Hematopoietic multipotent progenitor cell (in vitro differentiated cells): ENCODE measurements around the gene PEX10. TPM values are rescaled to one million over a fixed set of nuclear protein-coding genes. Genes with fewer than 3 reads are reported as not detected.
A peak's percentile ranks its signal among the peaks of the same experiment; 100 is the strongest.

Experiments used
- DNase-seq, 3 donors: peaks; one replicate each; pipeline ENCODE4 v3.0.0-alpha.2; 2011 to 2015; ENCODE audit warnings: low read depth in 2 of 3, low spot score in 2 of 3
- total RNA-seq: library from RNA; depleted of rRNA; stranded (reverse); fragments of >200 nt; gene quantifications from one replicate; pipeline ENCODE4 v1.2.3, GENCODE V29; 2012

Gene PEX10
- total RNA-seq, 1 donor = 41.5 TPM

- no peak for DNase-seq
Observed at GRCh38 chr1:2426540-2426939, 14.2 kb upstream of the PEX10 start.

- DNase-seq = no peak
Observed at GRCh38 chr1:2425892-2426291, 13.5 kb upstream of the PEX10 start.

- no peak for DNase-seq
Observed at GRCh38 chr1:2422523-2422922, 10.2 kb upstream of the PEX10 start.

GRCh38 chr1:2419416-2419815 is 7.1 kb upstream of the PEX10 start:
- no peak for DNase-seq

DNA sequence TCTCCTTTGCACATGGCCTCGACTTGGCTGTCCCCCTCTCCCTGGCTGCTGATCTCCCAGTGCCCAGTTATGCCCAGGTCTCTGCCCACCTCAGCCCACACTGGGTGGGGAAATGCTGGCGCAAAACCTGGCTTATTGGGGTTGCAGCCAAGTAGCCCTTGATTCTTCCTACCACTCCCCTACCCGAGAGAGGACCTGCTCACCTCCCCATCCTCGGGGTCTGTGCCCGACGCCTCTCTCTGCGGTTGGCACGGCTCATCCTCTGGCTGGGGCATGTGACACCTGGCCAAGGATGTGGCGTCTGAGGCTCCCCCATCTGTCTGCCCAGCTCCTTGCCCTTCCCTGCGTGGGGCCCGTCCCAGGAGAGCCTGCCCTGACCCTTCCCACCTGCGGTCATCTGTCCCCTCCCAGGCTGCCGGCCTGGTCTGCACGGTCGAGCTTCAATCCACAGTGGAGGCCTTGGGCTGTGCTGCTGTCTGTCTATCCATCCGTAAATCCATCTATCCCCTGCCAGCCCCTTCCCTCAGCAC is 6.5 kb upstream of the PEX10 start:
- DNase-seq = no peak

- no peak for DNase-seq
Observed at GRCh38 chr1:2417833-2418225, 5.5 kb upstream of the PEX10 start.

DNA sequence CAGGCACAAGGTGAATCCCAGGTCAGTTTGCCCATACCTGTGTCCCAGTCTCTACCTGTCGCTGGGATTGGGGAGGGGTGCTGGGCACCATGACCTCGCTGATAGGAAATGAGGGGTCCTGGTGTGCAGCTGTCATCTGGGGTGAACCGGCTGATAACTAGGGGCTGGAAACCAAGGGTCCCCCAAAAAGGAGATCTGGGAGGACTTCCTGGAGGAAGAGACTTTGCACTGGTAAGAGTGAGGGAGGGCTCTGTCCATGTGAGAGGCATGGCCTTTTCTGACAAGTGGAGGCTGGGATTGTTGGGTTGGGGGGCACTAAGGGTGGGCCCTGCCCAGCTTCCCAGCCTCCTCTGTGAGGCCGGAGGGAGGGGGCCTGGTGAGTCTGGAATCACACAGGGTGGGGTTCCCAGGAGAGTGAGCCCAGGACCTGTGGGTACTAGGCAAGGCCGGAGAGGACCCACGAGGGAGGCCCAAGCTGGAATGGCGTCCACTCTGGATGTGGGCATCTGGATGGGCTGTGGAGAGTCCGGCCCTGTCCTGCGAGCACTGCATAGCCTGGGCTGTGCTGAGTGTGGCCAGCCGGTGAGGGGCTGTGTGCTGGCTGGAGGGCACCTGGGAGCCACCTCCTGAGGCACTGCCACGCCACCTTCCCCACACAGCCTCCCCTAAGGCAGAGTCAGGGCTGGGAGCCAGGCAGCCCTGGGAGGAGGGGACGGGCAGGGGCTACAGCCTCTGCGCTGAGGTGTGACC is 4.9 kb upstream of the PEX10 start:
- no peak for DNase-seq

GRCh38 chr1:2416403-2416802 is 4.0 kb upstream of the PEX10 start:
- peak in 1 of 3 donors; percentile 40 for DNase-seq

- peak in 1 of 3 donors; percentile 13 for DNase-seq
Observed at GRCh38 chr1:2415801-2416208, 3.4 kb upstream of the PEX10 start.

DNA sequence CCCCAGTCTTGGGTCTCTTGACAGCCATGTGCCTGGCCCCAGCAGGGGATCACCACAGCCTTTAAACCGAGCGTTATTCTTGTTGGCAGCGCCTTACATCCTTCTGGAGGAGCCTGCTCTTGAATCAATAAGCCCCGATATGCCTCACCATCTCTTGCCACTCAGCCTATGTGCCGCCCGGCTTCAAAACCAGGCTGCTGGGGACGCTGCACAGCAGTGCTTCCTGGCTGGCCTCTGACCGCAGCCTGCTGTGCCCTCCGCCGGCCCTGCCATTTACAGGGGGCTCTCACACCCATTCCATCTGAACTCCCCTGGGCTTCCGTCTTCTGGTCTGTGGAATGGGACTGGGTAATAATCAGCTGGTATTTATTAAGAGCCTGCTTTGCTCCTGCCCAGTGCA is 3.0 kb upstream of the PEX10 start:
- DNase-seq = no peak

- peak; percentile 58 to 76 (median 68) for DNase-seq
Observed at GRCh38 chr1:2414297-2414958, 2.1 kb upstream of the PEX10 start.

GRCh38 chr1:2413495-2414296 is 1.3 kb upstream of the PEX10 start:
- DNase-seq = no peak

DNA sequence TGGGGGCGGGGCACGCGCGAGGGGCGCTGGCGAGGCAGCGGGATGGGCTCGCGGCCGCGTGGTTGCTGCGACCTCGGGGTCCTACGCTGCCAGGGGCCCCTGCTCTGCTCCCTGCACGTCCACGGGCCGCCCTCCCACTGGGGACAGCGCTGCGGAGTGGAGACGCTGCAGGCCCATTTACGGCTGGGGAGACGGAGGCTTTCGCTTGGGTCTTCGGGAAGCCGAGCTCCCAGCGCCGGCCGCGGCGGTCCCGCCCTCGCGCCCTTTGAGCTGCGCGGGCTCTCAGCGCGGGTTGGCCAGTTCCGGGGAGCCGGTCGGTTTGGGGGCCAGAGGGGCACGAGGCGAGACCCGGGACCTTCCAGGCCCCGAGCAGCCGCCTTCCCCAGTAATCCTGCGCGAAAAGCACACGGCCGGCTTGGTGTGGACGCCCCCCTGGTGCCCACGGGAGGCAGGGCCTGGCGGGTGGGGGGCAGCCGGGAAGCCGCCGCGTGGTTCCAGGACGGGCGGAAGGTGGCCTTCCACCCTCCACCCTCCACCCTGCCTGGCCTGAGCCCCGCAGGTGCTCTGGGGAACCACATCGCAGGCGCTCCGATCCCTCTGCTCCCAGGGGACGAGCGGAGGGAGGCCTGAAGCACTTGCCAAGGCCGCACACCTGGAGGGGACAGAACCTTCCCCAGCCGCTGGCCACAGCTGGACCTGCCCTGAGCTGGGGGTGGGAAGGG is 570 bp upstream of the PEX10 start:
- DNase-seq = no peak

DNA sequence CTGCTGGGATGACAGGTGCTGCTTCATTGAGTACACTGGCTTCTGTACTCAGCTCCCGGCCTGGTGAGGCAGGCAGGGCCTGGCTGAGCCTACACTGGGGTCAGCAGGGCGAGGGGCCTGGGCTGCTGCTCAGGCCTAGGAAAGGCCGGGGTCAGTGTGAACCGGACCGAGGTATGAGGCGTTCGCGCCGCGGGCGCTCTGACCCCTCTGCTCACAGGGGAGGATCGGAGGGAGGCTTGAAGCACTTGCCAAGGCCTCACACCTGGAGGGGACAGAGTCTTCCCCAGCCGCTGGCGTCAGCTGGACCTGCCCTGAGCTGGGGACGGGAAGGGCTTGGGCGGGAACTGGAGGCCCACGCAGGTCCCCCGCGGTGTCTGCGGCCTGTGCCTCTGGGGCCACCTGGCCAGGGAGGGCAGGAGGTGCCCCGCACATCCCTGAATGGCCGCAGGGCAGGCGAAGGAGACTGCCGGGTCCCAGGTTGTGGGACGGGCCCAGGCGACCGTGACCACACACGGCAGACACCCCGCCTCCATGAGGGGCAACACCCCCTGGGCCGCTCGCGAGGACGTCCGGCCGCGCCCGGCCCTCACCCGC is 466 bp downstream of the PEX10 start:
- no peak for DNase-seq

DNA sequence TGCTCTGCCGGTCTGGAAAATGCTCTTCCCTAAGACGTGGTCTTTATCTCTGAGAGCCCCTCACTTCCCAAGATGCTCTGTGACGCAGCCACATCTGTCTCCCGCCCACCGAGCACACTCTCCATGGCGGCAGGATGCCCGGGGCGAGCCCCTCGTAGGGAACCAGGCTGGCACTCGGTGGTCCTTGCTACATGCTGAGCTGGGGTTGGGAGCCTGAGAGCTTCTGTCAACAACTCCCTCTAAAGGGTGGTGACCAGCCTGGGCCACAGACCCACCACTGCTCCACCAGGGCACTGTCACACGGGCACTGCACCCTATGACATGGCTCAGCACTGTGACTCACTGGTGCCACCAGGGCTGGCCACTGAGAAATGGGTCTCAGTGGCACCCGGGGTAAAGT is 2.6 kb downstream of the PEX10 start:
- DNase-seq = no peak

GRCh38 chr1:2408859-2409276 is 3.5 kb downstream of the PEX10 start:
- no peak for DNase-seq

- DNase-seq = no peak
Observed at GRCh38 chr1:2408456-2408855, 3.9 kb downstream of the PEX10 start.

GRCh38 chr1:2407991-2408275 is 4.4 kb downstream of the PEX10 start:
- DNase-seq = no peak

DNA sequence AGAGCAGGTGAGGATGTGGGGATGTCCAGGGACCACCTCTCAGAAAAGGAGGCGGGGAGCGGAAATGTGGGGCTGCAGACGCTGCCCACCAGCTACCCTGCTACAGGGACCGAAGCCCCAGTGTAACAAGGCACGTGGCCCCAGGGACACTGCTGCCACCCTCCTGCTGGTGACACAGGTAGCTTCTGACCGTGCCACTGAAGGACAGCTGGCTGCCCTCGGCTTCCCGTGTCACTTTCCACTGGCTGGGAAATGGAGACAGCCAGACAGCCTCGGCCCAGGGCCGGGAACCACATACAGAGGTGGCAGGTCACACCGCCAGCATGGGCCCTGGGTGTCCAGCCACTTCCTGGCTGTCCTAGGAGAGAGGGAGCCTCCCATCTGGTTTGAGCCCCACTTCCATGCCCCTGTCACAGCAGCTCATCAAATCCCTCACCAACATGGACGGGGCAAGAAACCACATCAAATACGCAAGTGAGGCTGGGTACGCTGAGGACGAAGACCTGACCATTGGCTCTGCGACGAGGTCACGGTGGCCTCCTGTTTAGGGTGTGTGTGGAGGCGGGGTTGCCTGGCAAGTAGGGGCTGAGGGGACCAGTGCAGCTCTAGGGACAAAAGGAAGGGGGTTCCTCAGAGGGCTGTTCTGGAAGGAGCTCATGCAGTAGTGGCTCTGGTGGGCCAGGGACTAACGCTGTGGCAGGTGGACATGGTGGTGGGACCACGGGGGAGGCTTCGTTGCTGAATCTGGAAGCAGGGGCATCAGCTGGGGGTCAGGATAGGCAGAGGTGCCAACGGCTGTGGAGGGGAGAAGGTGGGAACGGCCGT is 5.0 kb downstream of the PEX10 start:
- no peak for DNase-seq
